Muscle of back (tissue), 11 donors: Measurements from ENCODE around the gene ASPRV1. TPM values are rescaled to one million over a fixed set of nuclear protein-coding genes. Genes with fewer than 3 reads are reported as not detected.

Experiments used
- DNase-seq, 3 donors: peaks; one replicate each; pipeline versions ENCODE4 v3.0.0 to v3.0.0-alpha.2; 2013
- polyA plus RNA-seq, 10 donors: library from polyadenylated mRNA; unstranded; fragments of 120-200 nt; gene quantifications; one replicate each; pipeline ENCODE4 v1.2.1, GENCODE V29; 2013; ENCODE audit not compliant: insufficient read length in 10 of 10

Gene ASPRV1
- polyA plus RNA-seq, 10 donors = 1.7 to 3.9 (median 2.6) TPM

DNA sequence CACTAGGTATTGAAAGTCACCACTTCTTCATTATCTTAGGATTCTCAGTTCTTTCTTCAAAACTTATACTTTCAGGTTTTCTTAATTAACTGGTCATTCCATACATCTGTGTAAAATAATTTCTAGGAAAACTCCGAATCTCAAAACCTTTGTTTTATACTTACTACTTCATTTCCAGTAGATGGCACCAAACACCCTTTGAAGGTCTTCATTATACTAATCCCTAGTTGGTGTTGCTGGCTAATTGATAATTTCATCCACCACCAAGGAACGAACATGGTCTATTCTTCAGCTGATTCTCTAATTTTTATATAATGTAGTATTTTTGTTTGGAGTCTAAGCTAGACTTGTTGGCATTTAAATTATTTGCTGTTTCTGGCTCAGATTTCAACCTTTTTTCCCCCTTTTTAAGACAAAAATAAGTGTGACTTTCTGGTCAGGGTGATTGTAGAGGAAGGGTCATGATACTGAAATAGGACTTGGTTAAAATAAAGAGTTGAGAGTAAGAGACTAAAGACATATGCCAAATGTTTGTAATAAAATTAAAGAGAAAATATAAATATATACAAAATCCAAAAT, 49.4 kb downstream of the ASPRV1 start:
- peak; percentile 54 to 67 (median 57) for DNase-seq

Other genes with a start within 250 kb of the ASPRV1 start
- 10 to 100 TPM; 24.4 to 40.2 (median 29.1) TPM for gene ANXA4, start 219.5 kb downstream of the ASPRV1 start, polyA plus RNA-seq
- 10 to 100 TPM in 8 of 10 donors, 1 to 10 TPM in 2; 8.2 to 13.7 (median 12.2) TPM for gene GMCL1, start 132.0 kb downstream of the ASPRV1 start, polyA plus RNA-seq
- gene SNRNP27, start 67.7 kb downstream of the ASPRV1 start, polyA plus RNA-seq = 10 to 100 TPM; 60.9 to 74.0 (median 70.2) TPM
- gene MXD1, start 46.5 kb downstream of the ASPRV1 start, polyA plus RNA-seq = 1 to 10 TPM; 4.0 to 9.8 (median 6.2) TPM
- gene PCBP1, start 125.8 kb upstream of the ASPRV1 start, polyA plus RNA-seq = 100 to 1,000 TPM; 236 to 302 (median 276) TPM
- gene C2orf42, start 229.4 kb upstream of the ASPRV1 start, polyA plus RNA-seq = 10 to 100 TPM in 4 of 10 donors, 1 to 10 TPM in 6; 7.7 to 12.7 (median 9.3) TPM